Gastrocnemius medialis (tissue), 4 donors: ENCODE results near the gene CD244. TPM values are rescaled to one million over a fixed set of nuclear protein-coding genes. Genes with fewer than 3 reads are reported as not detected.

Experiments
- ATAC-seq, 2 donors: fragments of 150-250 bp; one replicate each; pipeline ENCODE4 v1.9.1; 2016
- DNase-seq, 2 donors: peaks; one replicate each; pipeline ENCODE4 v3.0.0-alpha.2; 2019
- H3K27ac ChIP-seq, 4 donors: fragments of 200-600 bp; sonication (generic); 1 replicate in 1 of 4; 2 replicates in 3 of 4; pipeline ENCODE4 v1.5.1; 2016 to 2018; ENCODE audit warnings: mild to moderate bottlenecking in 2 of 4, moderate library complexity in 1 of 4
- H3K27me3 ChIP-seq, 3 donors: fragments of 200-600 bp; sonication (generic) in 2 of 3; 1 replicate in 1 of 3; 2 replicates in 2 of 3; pipeline versions ENCODE4 v1.5.1 to v1.6.0; 2016 to 2019; ENCODE audit warnings: mild to moderate bottlenecking in 1 of 3, moderate library complexity in 1 of 3
- H3K36me3 ChIP-seq, 2 donors: fragments of 200-600 bp; sonication (generic) in 1 of 2; one replicate each; pipeline ENCODE4 v1.5.1; 2017 to 2018
- H3K4me1 ChIP-seq, 2 donors: fragments of 200-600 bp; sonication (generic) in 1 of 2; one replicate each; pipeline ENCODE4 v1.5.1; 2016 to 2017; ENCODE audit warnings: mild to moderate bottlenecking in 2 of 2
- H3K4me3 ChIP-seq, 4 donors: fragments of 200-600 bp; sonication (generic) in 3 of 4; 1 replicate in 1 of 4; 2 replicates in 3 of 4; pipeline ENCODE4 v1.5.1; 2016 to 2019; ENCODE audit warnings: mild to moderate bottlenecking in 2 of 4
- H3K9me3 ChIP-seq, 3 donors: fragments of 200-600 bp; sonication (generic) in 2 of 3; 1 replicate in 1 of 3; 2 replicates in 2 of 3; pipeline ENCODE4 v1.5.1; 2016 to 2019
- POLR2A ChIP-seq, 2 donors: fragments of 450-650 bp; IDR thresholded peaks; one replicate each; pipeline ENCODE4 v1.6.1; 2017; ENCODE audit warnings: antibody characterized with exemption in 2 of 2, mild to moderate bottlenecking in 2 of 2, moderate library complexity in 2 of 2
- in situ Hi-C, 4 donors: fragments of 200-750 bp; cut with MboI; loops; one replicate each; pipeline versions ENCODE4 v1.15.0 to v1.8.0; 2017; ENCODE audit warnings: low sequenced_read_pairs in 4 of 4
- intact Hi-C: fragments of 100-400 bp; cut with DNase I; formaldehyde crosslinking; loops from one replicate; pipeline ENCODE4 v1.15.1; 2023; ENCODE audit warnings: low total_unique reads
- total RNA-seq, 4 donors: library from RNA; depleted of rRNA; stranded (reverse); fragments of >200 nt; gene quantifications; one replicate each; pipeline versions ENCODE4 v1.1.0 to v1.2.3, GENCODE V29; 2016
- TF ChIP-seq, protein P1 (sequence below), 5 experiments: fragments of 450-650 bp in 3 of 5; fragments of 200-600 bp in 2 of 5; sonication (generic) in 2 of 5; IDR thresholded peaks in 4 of 5; conservative IDR thresholded peaks in 1 of 5; 1 replicate in 4 of 5; 2 replicates in 1 of 5; pipeline ENCODE4 v1.5.1; 2016 to 2019; ENCODE audit warnings: antibody characterized with exemption in 5 of 5, mild to moderate bottlenecking in 3 of 5, moderate library complexity in 3 of 5

Gene CD244
- total RNA-seq, 4 donors from 2014 or later = not detected

DNA sequence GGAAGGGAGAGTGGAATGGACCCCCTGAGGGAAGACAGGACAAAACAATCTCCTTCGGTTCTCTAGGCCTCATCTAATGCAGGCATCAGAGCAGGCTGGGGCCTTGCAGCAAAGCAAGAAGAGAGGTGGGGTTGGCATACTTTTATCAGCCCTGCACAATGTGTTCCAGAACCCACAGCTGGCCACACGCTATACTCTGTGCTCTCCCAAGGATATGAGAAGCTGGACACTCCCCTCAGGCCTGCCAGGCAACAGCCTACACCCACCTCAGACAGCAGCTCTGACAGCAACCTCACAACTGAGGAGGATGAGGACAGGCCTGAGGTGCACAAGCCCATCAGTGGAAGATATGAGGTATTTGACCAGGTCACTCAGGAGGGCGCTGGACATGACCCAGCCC is 39.4 kb downstream of the CD244 start:
- no peak for ATAC-seq
- Histone ChIP-seq H3K36me3 (no peaks in the 10 kb centered on the region), H3K4me3 (no peak overlapping the region), H3K27me3 (no peaks in the 10 kb centered on the region), H3K4me1 (no peaks in the 10 kb centered on the region), H3K27ac (no peak overlapping the region), H3K9me3 (no peaks in the 10 kb centered on the region)
- intact Hi-C loops = no loop called here
- DNase-seq = no peak
- in situ Hi-C loops = no loop called here
- TF ChIP-seq POLR2A (IDR thresholded peaks at IDR 0.05) = no peak
- TF ChIP-seq, protein P1, sequence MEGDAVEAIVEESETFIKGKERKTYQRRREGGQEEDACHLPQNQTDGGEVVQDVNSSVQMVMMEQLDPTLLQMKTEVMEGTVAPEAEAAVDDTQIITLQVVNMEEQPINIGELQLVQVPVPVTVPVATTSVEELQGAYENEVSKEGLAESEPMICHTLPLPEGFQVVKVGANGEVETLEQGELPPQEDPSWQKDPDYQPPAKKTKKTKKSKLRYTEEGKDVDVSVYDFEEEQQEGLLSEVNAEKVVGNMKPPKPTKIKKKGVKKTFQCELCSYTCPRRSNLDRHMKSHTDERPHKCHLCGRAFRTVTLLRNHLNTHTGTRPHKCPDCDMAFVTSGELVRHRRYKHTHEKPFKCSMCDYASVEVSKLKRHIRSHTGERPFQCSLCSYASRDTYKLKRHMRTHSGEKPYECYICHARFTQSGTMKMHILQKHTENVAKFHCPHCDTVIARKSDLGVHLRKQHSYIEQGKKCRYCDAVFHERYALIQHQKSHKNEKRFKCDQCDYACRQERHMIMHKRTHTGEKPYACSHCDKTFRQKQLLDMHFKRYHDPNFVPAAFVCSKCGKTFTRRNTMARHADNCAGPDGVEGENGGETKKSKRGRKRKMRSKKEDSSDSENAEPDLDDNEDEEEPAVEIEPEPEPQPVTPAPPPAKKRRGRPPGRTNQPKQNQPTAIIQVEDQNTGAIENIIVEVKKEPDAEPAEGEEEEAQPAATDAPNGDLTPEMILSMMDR (IDR thresholded peaks at IDR 0.05 in 4 of 5, conservative IDR thresholded peaks at IDR 0.05 in 1 of 5) = no peak

- DNase-seq (no peak), ATAC-seq (no peak)
- intact Hi-C loops = no loop called here
- Histone ChIP-seq H3K27me3 (no peaks in the 10 kb centered on the region), H3K4me3 (no peak overlapping the region), H3K36me3 (no peaks in the 10 kb centered on the region), H3K9me3 (no peaks in the 10 kb centered on the region), H3K4me1 (no peaks in the 10 kb centered on the region), H3K27ac (no peak overlapping the region)
- TF ChIP-seq POLR2A (IDR thresholded peaks at IDR 0.05) = no peak
- TF ChIP-seq, protein P1 (IDR thresholded peaks at IDR 0.05 in 4 of 5, conservative IDR thresholded peaks at IDR 0.05 in 1 of 5) = no peak
- in situ Hi-C loops = no loop called here
Measured at GRCh38 chr1:160821627-160822026, 41.1 kb downstream of the CD244 start.

DNA sequence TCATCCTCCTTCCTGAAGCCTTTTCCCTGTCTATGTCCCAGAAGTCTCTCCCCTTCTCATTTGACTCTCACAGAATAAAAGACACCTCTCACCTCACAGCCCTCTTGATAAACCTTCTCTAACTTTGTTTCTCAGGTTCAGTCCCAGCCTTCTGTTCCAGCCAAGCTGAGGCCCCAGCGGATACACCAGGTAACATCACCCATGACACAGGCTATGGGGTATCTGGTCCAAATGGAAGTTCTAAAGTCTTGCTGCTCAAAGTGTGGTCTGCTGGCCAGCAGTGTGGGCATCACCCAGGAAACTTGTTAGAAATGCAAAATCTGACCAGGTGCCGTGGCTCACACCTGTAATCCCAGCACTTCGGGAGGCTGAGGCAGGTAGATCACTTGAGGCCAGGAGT is 43.5 kb downstream of the CD244 start:
- Histone ChIP-seq H3K27ac (no peak overlapping the region), H3K27me3 (no peaks in the 10 kb centered on the region), H3K36me3 (no peaks in the 10 kb centered on the region), H3K9me3 (no peaks in the 10 kb centered on the region), H3K4me3 (no peak overlapping the region), H3K4me1 (no peaks in the 10 kb centered on the region)
- TF ChIP-seq, protein P1 (IDR thresholded peaks at IDR 0.05 in 4 of 5, conservative IDR thresholded peaks at IDR 0.05 in 1 of 5) = no peak
- TF ChIP-seq POLR2A (IDR thresholded peaks at IDR 0.05) = no peak
- in situ Hi-C loops = no loop called here
- no peak for ATAC-seq
- intact Hi-C loops = no loop called here
- no peak for DNase-seq

DNA sequence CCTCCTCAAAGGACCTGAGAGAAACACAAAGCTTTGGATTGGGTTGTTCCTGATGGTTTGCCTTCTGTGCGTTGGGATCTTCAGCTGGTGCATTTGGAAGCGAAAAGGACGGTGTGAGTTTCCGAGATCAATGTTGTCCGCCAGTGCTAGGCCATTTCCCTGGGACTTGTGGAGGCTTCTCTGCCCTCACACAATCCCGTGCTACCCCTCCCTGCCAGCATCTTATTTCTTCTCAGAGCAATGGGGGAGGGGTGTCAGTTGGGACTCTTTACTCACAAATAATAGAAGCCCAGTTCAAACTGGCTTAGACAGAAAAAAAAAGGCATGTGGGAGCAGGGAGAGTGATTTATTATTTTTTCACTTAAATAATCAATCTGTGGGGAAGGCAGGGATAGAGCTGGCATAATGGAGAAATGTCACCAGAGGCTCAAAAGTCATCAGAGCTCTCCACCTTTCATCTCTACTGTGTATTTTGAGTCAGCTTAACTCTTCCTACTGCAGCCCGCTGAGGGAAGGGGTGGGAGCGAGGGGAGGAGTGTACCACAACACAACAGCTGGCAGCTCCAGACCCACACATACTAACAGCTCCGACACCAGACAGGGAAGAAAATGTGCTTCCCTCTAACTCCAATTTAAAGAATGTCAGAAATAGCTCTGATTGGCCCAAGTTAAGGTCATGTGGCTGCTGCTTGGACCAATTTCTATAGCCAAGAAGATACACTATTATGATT is 44.3 kb downstream of the CD244 start:
- ATAC-seq = no peak
- H3K9me3 ChIP-seq = no peaks in the 10 kb centered on the region
- TF ChIP-seq, protein P1 (IDR thresholded peaks at IDR 0.05 in 4 of 5, conservative IDR thresholded peaks at IDR 0.05 in 1 of 5) = no peak
- TF ChIP-seq POLR2A (IDR thresholded peaks at IDR 0.05) = no peak
- DNase-seq = no peak
- H3K36me3 ChIP-seq = no peaks in the 10 kb centered on the region
- in situ Hi-C loops = no loop called here
- H3K4me3 ChIP-seq = no peak overlapping the region
- H3K27ac ChIP-seq = no peak overlapping the region
- intact Hi-C loops = no loop called here
- H3K4me1 ChIP-seq = no peaks in the 10 kb centered on the region
- no peaks in the 10 kb centered on the region for H3K27me3 ChIP-seq

DNA sequence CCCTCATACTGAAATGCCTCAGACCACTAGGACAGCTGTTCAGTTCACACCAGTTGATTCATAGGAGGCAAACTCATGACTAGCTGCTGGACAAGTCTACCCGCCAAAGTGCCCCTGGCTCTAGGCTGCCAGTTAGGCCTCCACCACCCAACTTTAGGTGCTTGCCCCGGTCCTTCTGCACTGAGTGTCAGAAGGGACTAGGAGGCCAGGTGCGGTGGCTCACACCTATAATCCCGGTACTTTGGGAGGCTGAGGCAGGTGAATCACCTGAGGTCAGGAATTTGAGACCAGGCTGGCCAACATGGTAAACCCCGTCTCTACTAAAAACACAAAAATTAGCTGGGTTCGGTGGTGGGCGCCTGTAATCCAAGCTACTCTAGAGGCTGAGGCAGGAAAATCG is 47.8 kb downstream of the CD244 start:
- no peak for ATAC-seq
- H3K36me3 ChIP-seq = no peaks in the 10 kb centered on the region
- H3K27ac ChIP-seq = no peak overlapping the region
- no peaks in the 10 kb centered on the region for H3K9me3 ChIP-seq
- DNase-seq = no peak
- intact Hi-C loops (no loop called here), in situ Hi-C loops (no loop called here)
- no peaks in the 10 kb centered on the region for H3K4me1 ChIP-seq
- no peak overlapping the region for H3K4me3 ChIP-seq
- no peaks in the 10 kb centered on the region for H3K27me3 ChIP-seq
- no peak for TF ChIP-seq POLR2A (IDR thresholded peaks at IDR 0.05)
- TF ChIP-seq, protein P1 (IDR thresholded peaks at IDR 0.05 in 4 of 5, conservative IDR thresholded peaks at IDR 0.05 in 1 of 5) = no peak
